Activated CD8-positive, alpha-beta memory T cell treated with anti-CD3 and anti-CD28 coated beads, Interleukin-2, amount 50 U/mL, for 1 hour (primary cell): Measurements from ENCODE around the gene ZNF581.
A peak's percentile ranks its signal among the peaks of the same experiment; 100 is the strongest.

ENCODE experiments used
- DNase-seq: peaks from one replicate; pipeline ENCODE4 v3.0.0-alpha.2; 2020; ENCODE audit errors: extremely low read depth

The ZNF581 gene

GRCh38 chr19:55648585-55649267 lies 5.3 kb downstream of the ZNF581 start:
- DNase-seq: no peak

GRCh38 chr19:55649268-55650125 lies 6.0 kb downstream of the ZNF581 start:
- DNase-seq: no peak

- no peak for DNase-seq
These were observed 6.7 kb downstream of the ZNF581 start for GRCh38 chr19:55650126-55650557.

GRCh38 chr19:55650602-55651230 lies 7.3 kb downstream of the ZNF581 start:
- no peak for DNase-seq

- DNase-seq: no peak
These were observed 7.8 kb downstream of the ZNF581 start for GRCh38 chr19:55651236-55651635.

GRCh38 chr19:55652311-55653128 lies 9.1 kb downstream of the ZNF581 start:
- no peak for DNase-seq

- peak; percentile 100 for DNase-seq
These were observed 10.3 kb downstream of the ZNF581 start for GRCh38 chr19:55653651-55654322.

- peak; percentile 99 for DNase-seq
These were observed 10.9 kb downstream of the ZNF581 start for GRCh38 chr19:55654323-55654867.

- DNase-seq: peak; percentile 93
These were observed 11.6 kb downstream of the ZNF581 start, which contains the start of gene U2AF2 for GRCh38 chr19:55654868-55655647. Gene U2AF2 (plus strand): TSS chr19:55655035. CDS start chr19:55655105, 70 bp downstream.

- DNase-seq: no peak
These were observed 12.2 kb downstream of the ZNF581 start for GRCh38 chr19:55655648-55656040.

GRCh38 chr19:55656552-55656951 lies 13.1 kb downstream of the ZNF581 start:
- no peak for DNase-seq

GRCh38 chr19:55656988-55657747 lies 13.7 kb downstream of the ZNF581 start:
- no peak for DNase-seq

- no peak for DNase-seq
These were observed 15.5 kb downstream of the ZNF581 start for GRCh38 chr19:55658846-55659459.

GRCh38 chr19:55659822-55660221 lies 16.4 kb downstream of the ZNF581 start:
- no peak for DNase-seq

- no peak for DNase-seq
These were observed 17.0 kb downstream of the ZNF581 start for GRCh38 chr19:55660404-55660803.

GRCh38 chr19:55660991-55661390 lies 17.5 kb downstream of the ZNF581 start:
- no peak for DNase-seq

GRCh38 chr19:55661826-55662225 lies 18.4 kb downstream of the ZNF581 start:
- DNase-seq: no peak

GRCh38 chr19:55663846-55664536 lies 20.5 kb downstream of the ZNF581 start:
- DNase-seq: no peak
